ACHN (cell line): Measurements from ENCODE around the gene PCNA.

Experiments used
- DNase-seq: peaks from one replicate; pipeline ENCODE4 v3.0.0-alpha.2; 2015
- in situ Hi-C: cut with HindIII; loops from 2 replicates; pipeline ENCODE4 v1.10.0; 2017; ENCODE audit warnings: low sequenced_read_pairs, low pct_ligation_motif_present, low pct_unique_long_range_greater_than_20kb

PCNA gene

DNA sequence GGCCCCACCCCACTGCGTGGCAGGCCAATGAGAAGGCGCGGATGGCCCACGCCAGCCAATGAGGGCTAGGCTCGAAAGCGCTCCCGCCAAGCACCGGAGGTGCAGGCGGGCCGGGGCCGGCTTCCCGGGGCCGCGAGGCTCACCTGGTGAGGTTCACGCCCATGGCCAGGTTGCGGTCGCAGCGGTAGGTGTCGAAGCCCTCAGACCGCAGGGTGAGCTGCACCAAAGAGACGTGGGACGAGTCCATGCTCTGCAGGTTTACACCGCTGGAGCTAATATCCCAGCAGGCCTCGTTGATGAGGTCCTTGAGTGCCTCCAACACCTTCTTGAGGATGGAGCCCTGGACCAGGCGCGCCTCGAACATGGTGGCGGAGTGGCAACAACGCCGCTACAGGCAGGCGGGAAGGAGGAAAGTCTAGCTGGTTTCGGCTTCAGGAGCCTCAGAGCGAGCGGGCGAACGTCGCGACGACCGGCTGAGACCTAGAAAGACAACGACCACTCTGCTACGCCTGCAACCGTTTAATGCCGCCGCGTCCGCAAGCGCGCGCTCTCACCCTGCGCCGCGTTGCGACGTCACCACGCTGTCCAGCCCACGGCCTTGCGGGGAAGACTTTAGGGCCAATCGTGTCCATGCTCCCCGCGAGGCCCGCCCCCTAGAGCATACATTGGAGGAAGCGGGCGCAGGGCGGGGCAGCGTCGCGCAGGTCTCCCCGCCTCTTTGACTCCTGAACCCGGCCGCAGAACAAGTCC lies at the start of gene PCNA:
PCNA (minus strand) TSS at position 524 of the 750 bp plus-strand sequence; CDS start at position 364, 160 bp downstream.
- peak; percentile 96 for DNase-seq
- in situ Hi-C loops: no loop called here

DNA sequence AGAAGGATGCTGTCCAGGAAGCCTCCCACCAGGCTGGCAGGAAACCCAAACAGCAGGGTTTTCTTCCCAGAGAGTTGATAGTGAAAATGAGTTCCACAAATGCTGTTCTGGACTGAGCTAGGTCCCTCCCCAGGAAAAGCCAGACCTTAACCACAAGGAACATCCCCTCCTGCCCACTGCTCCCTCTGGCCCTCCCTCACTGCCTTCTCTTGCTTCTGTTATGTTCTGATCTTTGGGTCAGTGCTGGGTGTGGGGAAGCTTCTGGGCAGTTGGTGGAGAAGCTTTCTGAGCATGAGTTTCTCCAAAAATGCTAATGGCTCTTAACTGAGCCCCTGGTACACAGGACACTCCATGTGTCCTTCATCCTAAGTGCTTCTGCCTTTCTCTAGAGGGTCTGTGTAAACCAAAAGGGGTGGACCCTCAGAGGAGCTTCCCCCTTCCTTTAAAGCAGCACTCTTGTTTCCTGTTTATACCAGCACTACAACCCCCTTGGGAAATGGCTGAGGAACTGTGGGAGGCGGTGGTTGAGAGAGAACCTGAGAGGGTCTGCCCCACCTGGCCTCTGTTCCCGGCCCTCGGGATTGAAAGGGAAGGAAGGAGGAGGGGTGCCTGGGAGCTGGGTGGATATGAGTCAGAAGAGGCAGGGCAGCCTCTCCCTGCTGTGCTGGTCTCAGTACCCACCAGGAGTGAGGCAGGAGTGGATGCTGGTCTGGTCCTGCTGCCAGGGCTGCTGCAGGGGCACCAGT lies 49.1 kb upstream of the PCNA start:
- DNase-seq: peak; percentile 24
- in situ Hi-C loops: no loop called here

DNA sequence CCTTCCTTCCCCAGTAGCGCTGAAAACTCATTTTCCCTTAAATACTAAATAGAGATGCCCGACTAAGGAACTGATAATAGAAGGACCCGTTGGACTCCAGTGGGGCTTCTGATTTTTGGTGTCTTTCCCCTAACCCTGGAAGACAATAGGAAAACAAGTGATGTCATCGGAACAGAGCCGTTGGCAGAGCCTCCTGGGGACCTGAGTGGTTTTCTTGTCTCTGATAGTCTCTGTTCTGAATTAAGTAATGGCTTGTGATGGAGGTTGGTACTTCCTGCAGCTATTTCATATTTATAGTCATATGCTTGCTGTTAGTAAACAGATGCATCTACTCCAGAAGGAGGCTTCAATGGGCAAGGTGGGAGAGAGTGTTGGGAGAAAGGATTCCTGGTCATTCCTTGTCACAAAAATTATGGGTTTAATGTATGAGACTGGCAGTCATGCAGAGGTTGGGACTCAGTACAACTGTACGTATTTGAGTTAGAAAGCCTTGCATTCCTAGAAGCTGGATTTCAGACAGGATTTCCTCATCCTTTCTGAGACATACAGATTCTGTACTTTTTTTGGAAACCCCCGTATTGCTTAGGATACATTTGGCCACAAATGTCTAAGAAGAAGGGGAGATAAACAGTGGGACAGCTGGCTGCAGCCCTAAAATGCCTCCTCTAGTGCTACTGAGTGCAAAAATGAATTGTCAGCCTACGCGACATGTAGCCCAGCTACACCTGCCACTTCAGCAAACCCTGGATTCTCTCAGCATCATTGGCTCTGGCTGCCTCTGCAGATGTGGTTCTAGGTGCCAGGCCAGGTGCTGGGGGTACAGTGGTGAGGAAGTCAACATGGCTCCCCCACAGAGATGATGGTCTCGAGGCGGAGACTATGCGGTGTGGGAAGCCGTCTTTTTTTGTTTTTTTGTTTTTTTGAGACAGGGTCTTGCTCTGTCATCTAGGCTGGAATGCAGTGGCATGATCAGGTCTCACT lies 45.2 kb upstream of the PCNA start:
- no peak for DNase-seq
- in situ Hi-C loops: no loop called here

DNA sequence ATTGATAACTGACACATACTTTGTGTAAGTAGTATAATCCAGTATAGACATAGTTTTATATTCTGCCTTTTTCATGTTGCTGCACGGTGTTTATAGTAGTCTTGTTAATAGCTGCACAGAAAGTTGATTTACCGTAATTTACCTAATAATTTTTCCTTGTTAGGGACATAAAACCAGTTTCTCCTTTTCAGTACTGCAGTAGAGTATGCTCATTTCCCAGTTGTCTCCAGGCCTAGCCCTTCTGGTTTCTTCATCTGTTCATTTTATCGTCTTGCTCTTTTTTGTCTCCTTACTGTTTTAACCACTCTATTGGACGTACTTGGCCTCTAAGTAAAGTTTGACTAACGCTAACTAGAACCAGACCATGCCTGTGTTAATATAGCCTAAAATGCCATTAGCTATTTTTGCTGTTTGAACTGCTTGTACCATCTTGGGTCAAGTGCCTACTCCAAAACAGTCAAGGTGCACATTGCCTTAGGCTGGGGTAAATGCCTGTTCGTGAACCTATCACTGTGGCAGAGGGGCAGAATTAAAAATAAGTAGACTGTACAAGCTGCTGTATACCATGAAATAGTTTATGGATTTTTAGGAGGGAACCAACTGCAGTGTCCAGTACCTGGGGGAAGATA lies 41.9 kb upstream of the PCNA start:
- in situ Hi-C loops: no loop called here
- DNase-seq: no peak

DNA sequence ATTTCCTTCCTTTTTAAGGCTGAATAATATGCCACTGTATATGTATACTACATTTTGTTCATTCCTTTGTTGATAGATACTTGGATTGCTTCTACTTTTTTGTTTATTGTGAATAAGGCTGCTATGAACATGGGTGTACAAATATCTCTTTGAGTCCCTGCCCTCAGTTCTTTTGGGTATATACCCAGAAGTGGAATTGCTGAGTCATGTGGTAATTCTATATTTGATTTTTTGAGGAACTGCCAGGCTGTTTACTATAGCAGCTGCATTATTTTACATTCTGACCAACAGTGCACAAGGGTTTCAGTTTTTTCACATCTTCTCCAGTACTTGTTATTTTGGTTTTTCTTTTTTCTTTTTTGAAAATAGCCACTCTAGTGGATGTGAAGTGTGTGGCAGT lies 41.1 kb upstream of the PCNA start:
- in situ Hi-C loops: no loop called here
- no peak for DNase-seq

DNA sequence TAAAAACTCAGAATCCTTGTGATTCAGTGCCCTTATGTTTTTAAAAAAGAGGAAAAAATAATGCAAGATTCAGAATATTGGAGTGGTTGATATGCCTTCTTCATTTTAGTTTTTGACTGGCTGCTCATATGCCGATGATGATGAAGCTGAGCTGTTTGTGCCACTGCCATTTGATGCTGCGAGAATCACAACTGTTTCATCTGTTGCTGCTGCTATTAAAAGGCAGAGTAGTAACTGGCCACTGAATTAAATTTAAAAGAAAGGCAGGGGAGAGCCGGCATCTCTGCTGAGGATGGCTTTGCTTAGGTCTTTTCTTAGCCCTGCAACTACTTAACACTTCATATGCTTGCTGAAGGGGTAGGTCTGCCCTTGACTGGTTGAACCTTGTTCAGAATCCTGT lies 40.2 kb upstream of the PCNA start:
- DNase-seq: no peak
- in situ Hi-C loops: no loop called here

DNA sequence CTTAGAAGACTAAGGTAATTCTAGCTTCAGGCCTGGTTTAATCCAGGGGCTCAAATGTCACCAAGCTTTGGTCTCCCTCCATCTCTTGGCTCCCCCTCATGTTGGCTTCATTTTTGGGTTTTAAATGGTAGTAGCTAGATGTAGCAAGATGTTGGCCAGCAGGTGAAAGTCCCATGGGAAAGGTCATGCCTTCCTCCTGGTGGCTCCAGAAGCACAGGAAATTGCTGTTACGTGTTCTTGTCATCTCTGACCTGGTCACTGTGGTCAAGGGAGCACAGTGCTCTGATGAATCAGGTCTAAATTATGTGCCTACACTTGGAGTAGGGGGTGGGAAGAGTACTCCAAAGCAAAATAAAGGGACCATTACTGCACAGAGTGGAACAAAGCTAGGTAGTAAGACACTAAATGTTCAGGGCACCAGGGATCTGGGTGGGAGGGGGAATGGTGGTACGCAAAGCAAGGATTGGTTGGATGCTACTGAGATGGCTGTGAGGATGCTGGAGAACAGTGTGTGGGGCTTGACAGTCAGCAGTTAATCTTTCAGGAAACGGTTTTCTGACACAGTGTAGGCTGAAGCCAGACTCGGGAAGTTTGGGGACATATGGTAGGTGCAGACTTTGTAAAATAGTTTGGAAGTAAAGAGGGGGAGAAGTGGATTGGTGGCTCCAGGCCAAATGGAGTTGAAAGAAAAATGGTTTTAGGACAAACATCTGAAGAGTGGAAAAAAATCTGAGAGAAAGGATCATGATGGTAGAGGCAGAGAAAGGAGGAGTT lies 37.1 kb upstream of the PCNA start:
- DNase-seq: peak; percentile 57
- in situ Hi-C loops: no loop called here

DNA sequence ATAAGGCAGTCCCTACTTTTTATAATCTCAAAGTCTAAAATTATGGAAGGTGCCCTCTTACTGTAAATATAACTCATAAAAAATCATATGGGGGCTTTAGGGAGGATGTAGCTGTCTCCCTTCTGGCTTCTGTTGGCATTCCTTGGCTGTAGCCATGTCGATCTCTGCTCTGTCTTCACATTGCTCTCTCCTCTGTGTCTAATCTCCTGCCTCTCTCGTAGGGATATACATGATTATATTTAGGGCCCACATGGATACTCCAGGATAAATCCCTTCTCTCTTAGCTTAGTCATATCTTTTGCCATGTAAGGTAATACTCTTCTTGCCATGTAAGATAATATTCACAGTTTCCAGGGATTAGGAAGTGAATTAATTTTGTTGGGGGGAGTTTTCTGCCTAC lies 35.6 kb upstream of the PCNA start:
- DNase-seq: no peak
- in situ Hi-C loops: no loop called here

DNA sequence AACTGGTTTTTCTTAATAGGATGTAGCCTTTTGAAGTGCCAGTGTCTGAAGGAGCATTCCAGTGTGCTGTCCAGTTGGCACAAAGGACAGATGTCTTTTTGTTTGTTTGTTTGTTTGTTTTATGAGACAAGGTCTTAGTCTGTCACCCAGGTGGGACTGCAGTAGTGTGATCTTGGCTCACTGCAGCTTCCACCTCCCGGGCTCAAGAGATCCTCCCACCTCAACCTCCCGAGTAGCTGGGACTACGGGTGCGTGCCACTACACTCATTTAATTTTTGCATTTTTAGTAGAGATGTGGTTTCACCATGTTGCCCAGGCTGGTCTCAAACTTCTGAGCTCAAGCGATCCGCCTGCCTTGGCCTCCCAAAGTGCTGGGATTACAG lies 34.8 kb upstream of the PCNA start:
- DNase-seq: no peak
- in situ Hi-C loops: no loop called here

DNA sequence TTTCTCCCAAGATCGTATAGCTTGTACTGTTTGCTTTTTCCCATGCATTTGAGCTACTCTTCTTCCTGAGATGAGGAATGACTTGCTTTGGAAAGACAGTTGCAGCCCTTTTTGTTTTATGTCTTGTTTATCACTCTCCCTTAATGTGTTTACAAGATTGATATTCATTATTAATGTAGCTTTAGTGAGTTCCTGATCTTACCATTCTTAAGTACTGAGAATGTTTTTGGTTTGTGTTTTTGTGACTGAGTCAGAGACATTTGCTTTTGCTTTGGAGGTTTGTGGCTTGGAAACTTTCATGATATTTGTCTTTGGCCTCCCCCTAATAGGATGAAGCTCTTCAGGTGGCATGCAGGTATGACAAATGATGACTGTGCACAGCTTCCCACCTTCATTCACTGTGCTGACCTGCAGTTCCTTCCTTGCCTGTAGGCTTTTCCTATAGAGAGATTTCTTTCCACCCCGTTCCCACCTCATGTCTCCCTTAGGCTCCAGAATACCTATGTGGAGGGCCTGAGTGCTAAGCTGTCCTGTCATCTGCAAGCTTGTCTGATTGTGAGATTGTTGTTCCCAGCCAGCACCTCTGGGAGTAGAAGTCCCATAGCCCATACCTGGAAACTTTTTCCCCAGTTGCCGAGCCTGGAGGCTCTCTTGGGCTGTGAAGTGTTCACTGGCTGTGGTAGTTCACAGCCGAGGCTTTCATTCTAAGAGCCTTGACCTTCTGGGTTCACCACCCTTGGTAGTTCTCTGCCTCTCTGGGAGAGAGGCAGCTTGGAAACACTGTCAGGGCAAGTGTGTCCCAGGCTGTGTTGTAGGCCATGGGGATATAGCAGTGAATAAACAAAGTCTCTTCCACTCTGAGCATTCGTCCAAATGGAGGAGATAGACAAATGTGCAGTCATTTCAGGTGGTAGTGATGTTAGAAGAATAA lies 34.1 kb upstream of the PCNA start:
- in situ Hi-C loops: no loop called here
- DNase-seq: no peak

DNA sequence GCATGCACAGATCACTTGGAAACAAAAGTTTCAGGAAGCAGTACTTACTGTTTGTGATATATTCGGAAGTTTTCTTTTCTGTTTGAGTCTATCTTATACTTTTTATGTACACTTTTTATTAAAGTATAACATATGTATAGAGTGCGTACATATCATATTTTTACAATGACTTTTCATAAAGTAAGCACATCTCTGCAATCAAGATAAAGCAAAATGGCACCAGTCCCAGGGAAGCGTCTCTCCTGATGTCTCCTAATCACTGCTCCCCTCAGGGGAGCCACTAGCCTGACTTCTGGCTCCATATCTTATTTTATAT lies 33.4 kb upstream of the PCNA start:
- in situ Hi-C loops: no loop called here
- DNase-seq: no peak

DNA sequence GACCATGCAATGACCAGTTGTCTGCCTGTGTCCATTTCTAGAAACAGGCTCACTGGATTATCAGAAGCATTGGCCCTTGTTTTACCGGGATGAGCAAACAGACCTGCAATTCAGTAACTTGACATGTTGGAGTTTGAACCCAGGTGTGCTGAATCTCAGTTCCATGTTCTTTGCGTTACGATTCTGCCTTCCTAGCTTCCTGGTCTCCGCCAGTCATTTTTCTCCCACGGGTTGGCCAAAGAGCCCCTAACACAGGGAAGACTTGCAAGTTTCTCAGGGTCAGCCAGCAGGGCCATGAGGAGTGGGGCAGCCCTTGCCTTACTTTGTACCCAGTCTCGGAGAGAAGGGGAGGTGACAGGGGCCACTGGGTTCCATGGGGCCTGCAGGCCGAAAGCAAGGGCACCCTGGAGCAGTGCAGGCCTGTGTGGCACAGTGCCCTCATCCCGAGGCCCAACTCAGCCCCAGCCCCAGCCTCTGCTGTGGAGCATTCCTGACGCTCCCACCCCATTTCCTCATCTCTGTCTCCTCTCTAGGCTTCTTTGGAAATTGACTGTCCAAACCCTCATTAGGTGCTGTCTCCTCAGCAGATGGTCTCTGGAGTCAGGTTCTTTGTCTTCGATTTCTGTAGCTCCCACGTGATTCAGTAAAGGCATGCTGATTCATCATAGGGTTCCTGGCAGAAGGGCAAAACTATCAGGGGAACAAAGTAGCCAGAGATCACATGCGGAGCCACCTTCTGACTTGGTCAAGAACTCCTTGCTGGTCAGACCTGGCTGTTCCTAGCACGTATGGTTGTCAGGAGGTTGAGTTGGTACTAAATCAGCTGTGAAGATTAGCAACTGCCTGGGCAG lies 30.7 kb upstream of the PCNA start:
- in situ Hi-C loops: no loop called here
- DNase-seq: no peak

DNA sequence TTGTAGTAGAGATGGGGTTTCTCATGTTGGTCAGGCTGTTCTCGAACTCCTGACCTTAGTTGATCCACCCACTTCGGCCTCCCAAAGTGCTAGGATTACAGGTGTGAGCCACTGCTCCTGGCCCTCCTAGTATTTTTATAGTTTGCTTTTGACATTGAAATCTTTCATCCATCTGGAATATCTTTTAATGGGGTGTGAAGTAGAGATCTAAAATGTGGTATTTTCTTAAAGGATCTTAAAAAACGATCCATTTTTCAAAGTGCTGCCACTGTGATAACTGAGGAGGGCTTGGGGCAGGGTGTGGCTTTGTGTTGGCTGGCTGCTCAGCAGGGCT lies 30.1 kb upstream of the PCNA start:
- in situ Hi-C loops: no loop called here

DNA sequence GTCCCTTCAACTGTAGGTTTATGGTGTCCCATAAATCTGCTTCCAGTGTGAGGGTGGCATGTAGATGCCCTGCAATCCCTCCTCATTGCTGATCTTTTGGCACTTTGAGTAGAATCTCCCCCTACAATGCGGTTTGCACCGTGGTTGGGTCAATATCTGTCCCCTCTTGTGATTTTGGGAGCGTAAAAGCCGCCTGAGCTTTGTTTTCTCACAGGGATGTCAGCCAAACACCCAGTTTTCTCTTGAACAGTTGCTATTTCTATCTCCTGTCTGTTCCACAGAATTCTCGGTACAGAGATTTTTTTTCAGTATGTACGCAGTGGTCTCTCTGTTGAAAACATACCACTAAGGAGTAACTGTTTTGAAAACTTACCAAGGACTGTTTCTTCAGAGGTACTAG lies 28.8 kb upstream of the PCNA start:
- in situ Hi-C loops: no loop called here
- DNase-seq: no peak

More for the DNA sequence above, 30.1 kb upstream of the PCNA start:
- DNase-seq: no peak

DNA sequence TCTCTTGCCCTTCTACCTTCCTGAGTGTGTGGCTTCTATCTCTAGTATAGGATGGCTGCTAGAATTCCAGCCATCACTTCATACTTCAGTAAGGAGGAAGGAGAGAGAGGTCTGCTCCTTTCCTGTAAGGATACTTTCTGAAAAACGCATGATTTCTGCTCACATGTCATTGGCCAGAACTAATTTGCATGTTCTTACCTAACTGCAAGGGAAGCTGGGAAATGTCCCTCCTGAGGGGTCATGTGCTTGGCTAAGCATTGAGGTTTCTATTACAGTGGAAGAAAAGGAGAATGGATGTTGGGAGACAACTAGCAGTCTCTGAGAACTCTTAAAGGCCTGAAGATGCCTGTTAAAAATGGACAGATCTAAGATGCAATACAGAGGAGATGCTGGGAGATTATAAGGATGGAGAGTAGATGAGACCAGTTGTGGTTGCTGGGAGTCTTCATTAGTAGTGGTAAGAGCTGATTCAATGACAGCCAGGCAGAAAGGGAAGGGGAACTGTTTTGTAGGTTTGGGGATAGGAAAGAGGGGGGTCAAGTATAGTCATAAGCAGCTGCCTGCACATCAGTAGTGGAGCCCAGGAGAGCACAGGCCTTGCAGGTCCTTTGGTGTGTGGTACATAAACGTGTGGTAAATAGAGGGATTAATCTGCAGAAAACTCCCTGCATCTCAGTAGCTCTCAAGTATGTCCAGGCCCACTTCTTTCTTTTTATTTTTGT lies 27.3 kb upstream of the PCNA start:
- in situ Hi-C loops: no loop called here
- no peak for DNase-seq

DNA sequence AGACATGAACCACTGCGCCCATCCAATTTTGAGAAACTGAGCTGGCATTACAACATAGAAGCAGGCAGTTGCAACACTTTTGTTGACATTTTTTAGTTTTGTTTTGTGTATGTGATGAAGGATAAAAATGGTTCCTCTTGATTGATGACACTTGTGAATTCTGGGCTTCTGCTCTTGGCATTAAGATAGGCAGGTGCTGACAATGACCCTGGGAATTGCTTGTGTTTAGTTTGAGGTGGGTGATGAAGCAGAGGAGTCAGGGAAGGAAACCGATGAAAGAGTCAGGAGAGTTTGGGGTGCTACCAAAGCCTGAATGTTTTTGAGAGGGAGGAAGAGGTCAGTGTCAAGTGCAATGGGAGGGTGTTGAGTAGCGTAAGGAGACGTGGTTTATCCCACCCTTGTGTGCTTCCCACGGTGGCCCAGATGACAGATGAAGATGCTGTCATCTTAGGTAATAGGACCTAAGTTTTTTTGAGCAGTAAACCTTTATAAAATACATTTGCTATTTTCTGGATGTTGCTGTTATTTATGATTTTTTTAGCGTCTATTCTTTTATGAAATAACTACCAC lies 26.4 kb upstream of the PCNA start:
- in situ Hi-C loops: no loop called here
- DNase-seq: no peak
